Loucy (cell line): ENCODE data around the gene NTN1.

Experiments used
- H2AFZ ChIP-seq: fragments of 200-600 bp; sonication (generic); 2 replicates; pipeline ENCODE4 v1.6.0; 2016; ENCODE audit warnings: antibody characterized with exemption, mild to moderate bottlenecking, low read length, moderate library complexity
- H3F3A ChIP-seq: fragments of 200-600 bp; 2 replicates; pipeline ENCODE4 v1.6.0; 2016; ENCODE audit warnings: antibody characterized with exemption, low read depth, mild to moderate bottlenecking
- H3K27me3 ChIP-seq: fragments of 200-600 bp; sonication (generic); 2 replicates; pipeline ENCODE4 v1.6.1; 2014; ENCODE audit warnings: low read length, mild to moderate bottlenecking; ENCODE audit not compliant: insufficient read depth, poor library complexity, severe bottlenecking
- H3K36me3 ChIP-seq: fragments of 200-600 bp; sonication (generic); 2 replicates; pipeline ENCODE4 v1.6.1; 2016; ENCODE audit warnings: low read length; ENCODE audit not compliant: insufficient read depth
- H3K4me1 ChIP-seq: fragments of 200-600 bp; sonication (generic); 2 replicates; pipeline ENCODE4 v1.5.1; 2014; ENCODE audit warnings: low read length, mild to moderate bottlenecking; ENCODE audit not compliant: insufficient read depth, poor library complexity, severe bottlenecking
- H3K4me2 ChIP-seq: fragments of 200-600 bp; sonication (generic); 2 replicates; pipeline ENCODE4 v1.6.0; 2014; ENCODE audit warnings: antibody characterized with exemption, low read length, low read depth, mild to moderate bottlenecking; ENCODE audit not compliant: poor library complexity, severe bottlenecking
- H3K4me3 ChIP-seq: fragments of 200-600 bp; sonication (generic); 2 replicates; pipeline ENCODE4 v1.5.1; 2014; ENCODE audit warnings: low read length, mild to moderate bottlenecking, mixed read lengths; ENCODE audit not compliant: poor library complexity, severe bottlenecking
- H3K79me2 ChIP-seq: fragments of 200-600 bp; sonication (generic); 2 replicates; pipeline ENCODE4 v1.6.1; 2014; ENCODE audit warnings: low read length; ENCODE audit not compliant: insufficient read depth
- H3K9ac ChIP-seq: fragments of 200-600 bp; sonication (generic); 2 replicates; pipeline ENCODE4 v1.6.0; 2014; ENCODE audit warnings: mild to moderate bottlenecking, low read depth, low read length, moderate library complexity; ENCODE audit not compliant: poor library complexity, severe bottlenecking
- H3K9me2 ChIP-seq: fragments of 200-600 bp; sonication (generic); replicated peaks from 2 replicates; pipeline ENCODE4 v1.6.1; 2016; ENCODE audit warnings: low read depth, low read length, mixed read lengths
- H3K9me3 ChIP-seq: fragments of 200-600 bp; sonication (generic); 2 replicates; pipeline ENCODE4 v1.6.1; 2014; ENCODE audit warnings: mild to moderate bottlenecking, antibody characterized with exemption, low read length, low read depth; ENCODE audit not compliant: insufficient read depth
- H4K20me1 ChIP-seq: fragments of 200-600 bp; sonication (generic); 2 replicates; pipeline ENCODE4 v1.6.0; 2014; ENCODE audit warnings: antibody characterized with exemption, low read length, mild to moderate bottlenecking; ENCODE audit not compliant: insufficient read depth, poor library complexity, severe bottlenecking
- EZH2phosphoT487 ChIP-seq: fragments of 200-600 bp; IDR thresholded peaks from 2 replicates; pipeline ENCODE4 v1.6.1; 2018; ENCODE audit warnings: antibody characterized with exemption, mild to moderate bottlenecking, moderate library complexity, borderline replicate concordance
- TF ChIP-seq, protein P1 (sequence below): fragments of 200-600 bp; sonication (generic); conservative IDR thresholded peaks from 2 replicates; pipeline ENCODE4 v1.5.1; 2014; ENCODE audit warnings: mild to moderate bottlenecking, antibody characterized with exemption, low read length

The NTN1 gene

DNA sequence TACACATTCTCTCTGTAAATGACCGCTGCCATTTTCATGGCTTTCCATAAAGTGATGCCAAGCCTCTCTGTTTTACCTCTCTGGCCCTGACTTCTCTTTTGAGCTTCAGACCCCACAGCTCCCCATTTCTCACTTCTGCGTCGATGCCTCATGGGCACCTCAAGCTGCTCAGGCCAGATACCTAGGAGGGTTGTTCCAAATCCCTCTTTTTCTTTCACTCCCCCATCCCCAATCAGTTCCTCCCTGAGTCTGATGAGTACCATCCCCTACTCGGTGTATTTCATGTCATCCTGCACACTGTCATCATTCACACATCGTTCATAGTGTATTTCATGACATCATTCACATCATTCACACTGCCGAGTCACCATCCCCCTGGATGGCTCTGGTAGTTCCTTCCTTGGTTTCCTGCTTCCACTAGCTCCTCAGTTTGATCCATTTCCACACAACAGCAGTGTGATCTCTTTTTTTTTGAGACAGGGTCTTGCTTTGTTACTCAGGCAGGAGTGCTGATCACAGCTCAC, 43.1 kb downstream of the NTN1 start:
- no peak overlapping the region for H3K4me3 ChIP-seq
- no peak overlapping the region for H2AFZ ChIP-seq
- no peaks in the 10 kb centered on the region for H3K4me1 ChIP-seq
- no peaks in the 10 kb centered on the region for H3K36me3 ChIP-seq
- H3F3A ChIP-seq: no peaks in the 10 kb centered on the region
- H3K9me2 ChIP-seq: no peaks in the 10 kb centered on the region
- no peak for TF ChIP-seq EZH2phosphoT487
- TF ChIP-seq, protein P1, sequence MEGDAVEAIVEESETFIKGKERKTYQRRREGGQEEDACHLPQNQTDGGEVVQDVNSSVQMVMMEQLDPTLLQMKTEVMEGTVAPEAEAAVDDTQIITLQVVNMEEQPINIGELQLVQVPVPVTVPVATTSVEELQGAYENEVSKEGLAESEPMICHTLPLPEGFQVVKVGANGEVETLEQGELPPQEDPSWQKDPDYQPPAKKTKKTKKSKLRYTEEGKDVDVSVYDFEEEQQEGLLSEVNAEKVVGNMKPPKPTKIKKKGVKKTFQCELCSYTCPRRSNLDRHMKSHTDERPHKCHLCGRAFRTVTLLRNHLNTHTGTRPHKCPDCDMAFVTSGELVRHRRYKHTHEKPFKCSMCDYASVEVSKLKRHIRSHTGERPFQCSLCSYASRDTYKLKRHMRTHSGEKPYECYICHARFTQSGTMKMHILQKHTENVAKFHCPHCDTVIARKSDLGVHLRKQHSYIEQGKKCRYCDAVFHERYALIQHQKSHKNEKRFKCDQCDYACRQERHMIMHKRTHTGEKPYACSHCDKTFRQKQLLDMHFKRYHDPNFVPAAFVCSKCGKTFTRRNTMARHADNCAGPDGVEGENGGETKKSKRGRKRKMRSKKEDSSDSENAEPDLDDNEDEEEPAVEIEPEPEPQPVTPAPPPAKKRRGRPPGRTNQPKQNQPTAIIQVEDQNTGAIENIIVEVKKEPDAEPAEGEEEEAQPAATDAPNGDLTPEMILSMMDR: no peak
- no peaks in the 10 kb centered on the region for H4K20me1 ChIP-seq
- H3K9me3 ChIP-seq: no peaks in the 10 kb centered on the region
- H3K9ac ChIP-seq: no peak overlapping the region
- H3K4me2 ChIP-seq: no peak overlapping the region
- no peaks in the 10 kb centered on the region for H3K79me2 ChIP-seq
- no peaks in the 10 kb centered on the region for H3K27me3 ChIP-seq

DNA sequence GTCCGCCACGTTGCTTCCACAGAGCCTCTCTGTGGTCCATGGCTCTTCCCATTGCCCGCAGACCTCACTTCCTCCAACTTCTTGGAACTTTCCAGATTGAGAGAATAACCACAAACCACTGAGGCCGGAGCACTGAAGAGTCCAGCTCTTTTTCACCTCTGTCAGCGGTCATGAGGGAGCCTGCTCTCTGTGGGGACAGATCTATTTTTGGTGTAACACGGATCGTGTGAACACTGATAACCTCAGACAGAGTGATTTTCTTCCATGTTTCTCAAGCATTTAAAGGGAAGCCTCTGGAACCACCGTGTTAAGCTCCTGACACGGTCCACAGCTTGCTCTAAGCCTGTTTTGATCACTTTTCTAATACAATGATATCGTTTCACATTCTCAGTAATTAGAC, 49.7 kb downstream of the NTN1 start:
- H2AFZ ChIP-seq: no peak overlapping the region

DNA sequence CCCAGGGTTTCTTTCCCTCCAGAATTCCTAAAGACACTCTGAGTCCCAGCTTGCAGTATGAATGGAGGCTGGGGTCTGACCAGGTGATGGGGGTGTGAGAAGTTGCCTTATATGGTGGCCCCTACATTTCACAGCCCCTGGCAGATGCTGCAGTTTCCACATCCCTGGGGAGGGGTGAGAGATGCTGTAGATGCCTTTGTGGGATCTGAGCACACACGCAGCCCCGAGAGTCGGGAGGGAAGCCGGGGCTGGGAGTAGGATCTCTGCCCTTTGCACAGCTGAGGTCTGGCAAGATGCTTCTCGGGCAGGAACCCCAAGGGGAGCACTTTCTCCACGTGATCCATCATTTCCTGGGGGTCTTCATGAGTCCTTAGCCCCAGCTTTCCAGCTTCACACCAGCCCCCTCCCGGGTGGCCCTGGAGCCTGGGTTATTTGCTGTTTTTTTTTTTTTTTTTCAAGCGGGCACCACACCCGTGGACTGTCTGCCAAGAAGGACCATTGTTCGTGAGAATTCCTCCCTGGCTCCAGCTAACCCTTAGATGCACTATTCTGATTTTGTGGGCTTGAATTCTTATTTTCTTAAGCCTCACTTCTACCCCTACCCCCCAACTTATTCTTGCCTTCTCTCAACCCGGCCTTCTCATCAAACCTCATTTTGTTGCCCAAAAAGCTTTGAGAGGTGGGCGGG, 50.6 kb downstream of the NTN1 start:
- Histone ChIP-seq H2AFZ (no peak overlapping the region), H3K4me2 (no peak overlapping the region), H3K9me2 (no peaks in the 10 kb centered on the region), H3K4me3 (no peak overlapping the region), H3K9ac (no peak overlapping the region), H3K36me3 (no peaks in the 10 kb centered on the region), H3K79me2 (no peaks in the 10 kb centered on the region), H3F3A (no peaks in the 10 kb centered on the region), H3K4me1 (no peaks in the 10 kb centered on the region), H3K27me3 (no peaks in the 10 kb centered on the region), H3K9me3 (no peaks in the 10 kb centered on the region), H4K20me1 (no peaks in the 10 kb centered on the region)
- TF ChIP-seq, protein P1: no peak
- no peak for TF ChIP-seq EZH2phosphoT487

More for the DNA sequence above, 49.7 kb downstream of the NTN1 start:
- Histone ChIP-seq H3K9me2 (no peaks in the 10 kb centered on the region), H3K9me3 (no peaks in the 10 kb centered on the region), H3K36me3 (no peaks in the 10 kb centered on the region), H3K4me1 (no peaks in the 10 kb centered on the region), H4K20me1 (no peaks in the 10 kb centered on the region), H3F3A (no peaks in the 10 kb centered on the region), H3K79me2 (no peaks in the 10 kb centered on the region), H3K4me3 (no peak overlapping the region), H3K9ac (no peak overlapping the region), H3K27me3 (no peaks in the 10 kb centered on the region), H3K4me2 (no peak overlapping the region)
- no peak for TF ChIP-seq EZH2phosphoT487
- TF ChIP-seq, protein P1: no peak
